T-helper 2 cell treated with Interferon-gamma antibody and Interleukin-4, amounts not matched to agents 100 ng/mL and 5 ng/mL, for 36 hours (primary cell): ENCODE results near the gene NMNAT3. TPM values are rescaled to one million over a fixed set of nuclear protein-coding genes. Genes with fewer than 3 reads are reported as not detected.

Experiments used
- intact Hi-C: fragments of 100-400 bp; cut with micrococcal nuclease; formaldehyde crosslinking; loops from one replicate; pipeline ENCODE4 v1.15.1; 2023
- total RNA-seq: library from RNA; stranded (reverse); gene quantifications from 2 replicates; pipeline ENCODE4 v1.2.3, GENCODE V29; 2022

The NMNAT3 gene
- total RNA-seq, result 0.41 and 0.80 TPM in 2 replicates

DNA sequence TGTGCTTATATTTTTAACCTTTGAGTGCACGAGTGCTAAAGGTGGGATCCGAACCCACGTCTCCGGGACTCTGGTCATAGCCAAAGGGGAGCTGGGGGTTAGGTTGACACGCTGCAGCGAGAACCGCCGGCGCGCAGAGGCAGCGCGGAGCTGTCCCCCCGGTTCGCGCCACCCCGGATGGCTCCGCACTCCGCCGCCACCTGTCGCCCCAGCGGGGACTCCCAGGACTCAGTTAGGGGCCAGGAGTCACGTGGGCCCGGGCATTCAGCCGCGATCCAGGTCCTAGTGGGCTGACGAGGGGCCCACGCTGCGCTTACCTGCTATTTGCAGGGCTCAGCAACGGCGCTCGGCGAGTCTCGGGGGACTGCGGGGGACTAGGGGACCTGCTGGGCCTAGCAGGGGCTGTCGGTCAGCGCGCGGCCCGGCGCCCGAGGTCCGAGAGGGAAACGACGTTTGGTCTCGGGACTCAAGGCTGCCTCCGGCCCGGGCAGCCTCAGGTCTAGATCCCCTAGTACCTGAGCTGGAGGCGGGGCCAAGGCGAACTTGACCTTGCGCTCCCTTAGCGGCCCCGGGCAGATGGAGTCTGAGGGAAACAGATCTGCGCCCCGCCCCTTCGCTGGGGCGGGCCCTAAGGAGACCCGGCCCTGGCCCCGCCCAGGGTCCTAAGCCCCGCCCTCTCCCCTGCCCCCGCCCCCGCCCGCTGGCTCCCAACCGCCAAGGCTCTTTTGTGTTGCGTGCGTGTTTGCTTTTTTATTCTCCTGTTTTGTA lies at the start of gene NMNAT3:
TSS of gene NMNAT3 (minus strand) at position 585 of the 768 bp plus-strand sequence. CDS start 50,248 bp downstream, outside the sequence.
- intact Hi-C loops, result loop anchor here (1.0 to 5.0 kb wide), 2 partner anchors 288 to 1085 kb away; partner anchors contain the start of genes CEP70 and COPB2

DNA sequence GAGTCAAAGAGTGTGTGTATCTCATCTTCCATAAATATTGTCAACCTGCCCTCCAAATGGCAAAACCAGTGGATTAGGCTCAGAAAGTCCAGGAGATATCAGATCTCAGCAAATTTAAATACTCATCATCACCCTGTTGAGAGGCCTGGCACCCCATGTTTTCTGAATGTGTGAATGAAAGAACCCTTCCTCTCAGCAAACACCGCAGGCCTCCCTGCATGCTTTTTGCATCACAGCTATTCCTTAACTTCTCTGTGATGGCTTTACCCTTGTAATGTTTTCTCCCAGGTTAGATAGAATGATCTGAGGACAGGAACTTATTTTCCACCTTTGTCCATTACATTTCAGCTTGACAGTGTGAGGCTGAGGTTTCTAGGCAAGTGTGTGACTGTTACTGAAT lies 43.6 kb upstream of the NMNAT3 start:
- intact Hi-C loops, result no loop called here

DNA sequence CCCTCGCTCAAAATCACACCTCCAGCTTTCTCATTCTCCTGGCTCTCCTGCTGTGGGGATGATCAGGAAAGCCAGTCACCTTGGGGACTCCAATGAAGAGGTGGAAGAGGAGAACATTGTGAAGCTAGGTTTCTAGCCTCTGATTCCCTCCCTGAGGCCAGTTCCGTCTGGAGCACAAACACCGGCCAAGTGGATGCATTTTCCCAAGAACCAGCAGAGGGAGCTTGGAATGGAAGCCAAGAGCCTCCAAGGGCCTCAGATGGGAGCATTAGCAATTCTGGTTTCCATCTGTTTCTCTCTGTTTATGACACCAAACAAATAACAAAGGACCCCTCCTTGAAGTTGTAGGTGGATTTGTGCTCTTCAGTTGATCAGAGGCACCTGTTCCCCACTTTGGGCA lies 40.6 kb upstream of the NMNAT3 start:
- intact Hi-C loops, result no loop called here

DNA sequence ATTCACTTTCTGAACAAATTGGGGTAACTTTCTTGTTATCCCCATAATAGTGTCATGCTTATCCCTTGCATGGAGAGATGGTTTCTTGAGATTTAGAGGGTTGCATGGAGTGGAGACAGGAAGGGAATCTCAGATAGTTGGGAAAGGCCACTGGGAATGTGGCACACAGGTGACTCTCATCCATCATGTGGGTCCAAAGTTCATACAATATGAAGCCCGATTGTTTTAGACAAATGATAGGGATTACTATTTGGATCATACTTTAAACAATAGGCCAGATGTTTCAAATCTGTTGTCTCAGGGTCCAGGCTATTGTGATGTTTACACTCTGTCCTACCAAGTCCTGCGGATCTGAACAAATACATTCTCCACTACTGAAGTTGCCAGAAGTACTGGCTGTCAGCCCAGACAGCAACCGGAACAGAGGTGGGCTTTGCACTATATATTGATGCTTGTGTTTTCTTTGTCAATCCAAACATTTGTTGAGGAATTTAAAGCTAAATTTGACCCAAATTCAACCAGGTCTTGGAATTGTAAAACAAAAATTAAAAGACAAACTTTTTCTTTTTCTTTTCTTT lies 39.2 kb upstream of the NMNAT3 start:
- intact Hi-C loops, result no loop called here

DNA sequence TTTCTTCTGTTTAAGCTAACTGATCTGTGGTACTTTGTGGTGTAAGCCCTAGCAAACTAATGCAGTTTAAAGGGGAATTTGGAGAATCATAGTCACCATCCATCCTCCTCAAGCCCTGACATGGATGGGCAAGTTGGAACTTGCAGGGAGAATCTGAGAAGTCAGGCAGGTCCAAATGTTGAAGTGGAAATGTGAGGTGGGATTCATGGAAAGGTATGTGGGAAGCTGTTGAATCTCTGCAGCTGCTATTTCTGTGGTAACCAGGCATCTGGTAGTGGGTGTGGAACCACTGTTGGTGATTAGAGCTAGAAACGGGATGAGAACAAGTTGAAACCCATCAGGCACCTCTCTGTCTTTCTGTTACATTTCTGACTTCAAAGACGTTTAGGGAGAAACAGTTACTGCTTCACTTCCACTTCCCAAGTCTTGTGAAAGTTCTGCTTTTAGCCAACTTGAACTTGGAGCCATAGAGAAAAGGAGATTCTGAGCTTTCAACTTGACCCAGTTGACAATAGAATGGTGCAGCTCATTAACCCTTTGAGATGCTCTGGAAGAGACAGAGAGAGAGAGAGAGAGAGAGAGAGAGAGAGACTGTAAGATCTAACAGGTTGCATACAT lies 38.1 kb upstream of the NMNAT3 start:
- intact Hi-C loops, result no loop called here

DNA sequence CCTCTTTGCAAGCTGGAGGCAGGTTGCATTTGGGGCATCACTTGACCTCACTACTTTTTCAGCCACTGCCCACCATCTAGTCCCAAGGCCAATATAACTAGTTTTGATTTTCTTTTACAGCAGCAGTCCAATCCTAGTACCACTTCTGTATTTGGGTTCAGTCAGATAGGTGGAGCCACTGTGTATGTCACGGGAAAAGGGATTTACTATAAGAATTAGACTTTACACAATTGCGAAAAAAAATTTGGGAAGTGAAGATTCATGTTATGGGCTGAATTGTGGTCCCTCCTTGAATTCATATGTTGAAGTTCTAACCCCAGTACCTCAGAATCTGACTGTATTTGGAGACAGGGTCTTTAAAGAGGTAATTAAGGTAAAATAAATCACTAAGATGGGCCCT lies 37.4 kb upstream of the NMNAT3 start:
- intact Hi-C loops, result no loop called here

DNA sequence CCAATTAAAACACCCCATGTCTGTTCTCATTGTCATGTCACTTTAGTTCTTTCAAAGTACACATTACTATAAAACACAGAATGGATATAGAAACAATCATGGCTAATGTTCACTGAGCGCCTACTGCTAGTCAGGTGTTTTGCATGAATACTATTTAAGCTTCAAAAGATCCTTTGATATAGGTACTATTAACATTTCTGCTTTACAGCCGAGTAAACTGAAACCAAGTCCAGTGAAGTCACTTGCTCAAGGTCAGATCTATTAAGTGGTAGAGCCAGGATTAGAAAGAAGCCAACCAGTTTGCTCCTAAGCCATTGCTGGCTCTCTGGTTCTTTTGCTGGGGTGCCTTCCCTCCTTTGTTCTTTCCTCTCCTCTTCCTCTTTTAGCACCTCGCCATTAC lies 32.4 kb upstream of the NMNAT3 start:
- intact Hi-C loops, result no loop called here

DNA sequence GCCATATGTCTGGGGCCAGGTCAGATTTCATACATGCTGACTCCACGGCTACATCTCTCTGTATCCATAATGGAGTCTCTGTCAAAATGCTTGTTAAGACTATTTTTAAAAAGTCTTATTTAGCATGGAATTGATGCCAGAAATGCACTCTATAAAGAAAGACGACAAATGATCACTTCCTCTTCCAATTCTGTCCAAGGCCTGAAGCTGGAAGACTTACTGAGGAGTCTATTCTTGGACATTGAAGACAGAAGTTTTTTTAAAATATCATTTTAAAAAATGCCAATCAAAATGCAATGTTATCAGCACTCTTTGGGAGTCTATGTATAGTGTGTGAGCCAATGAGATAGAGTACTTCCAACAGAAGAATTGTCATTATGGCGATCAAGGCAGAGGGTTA lies 27.9 kb upstream of the NMNAT3 start:
- intact Hi-C loops, result no loop called here

DNA sequence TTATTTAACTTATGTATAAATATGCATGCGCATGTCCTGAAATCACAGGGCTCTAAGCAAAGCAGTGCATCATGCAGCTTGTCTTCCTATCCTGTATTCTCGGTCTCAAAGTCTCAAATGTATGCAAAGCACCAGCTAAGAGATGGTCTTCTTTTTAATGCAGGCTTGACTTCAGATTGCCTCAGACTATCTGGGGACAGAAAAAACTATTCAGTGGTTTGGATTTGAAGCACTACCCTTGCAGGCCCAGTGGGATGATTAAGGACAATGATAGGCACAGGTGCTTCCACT lies 18.5 kb upstream of the NMNAT3 start:
- intact Hi-C loops, result no loop called here

DNA sequence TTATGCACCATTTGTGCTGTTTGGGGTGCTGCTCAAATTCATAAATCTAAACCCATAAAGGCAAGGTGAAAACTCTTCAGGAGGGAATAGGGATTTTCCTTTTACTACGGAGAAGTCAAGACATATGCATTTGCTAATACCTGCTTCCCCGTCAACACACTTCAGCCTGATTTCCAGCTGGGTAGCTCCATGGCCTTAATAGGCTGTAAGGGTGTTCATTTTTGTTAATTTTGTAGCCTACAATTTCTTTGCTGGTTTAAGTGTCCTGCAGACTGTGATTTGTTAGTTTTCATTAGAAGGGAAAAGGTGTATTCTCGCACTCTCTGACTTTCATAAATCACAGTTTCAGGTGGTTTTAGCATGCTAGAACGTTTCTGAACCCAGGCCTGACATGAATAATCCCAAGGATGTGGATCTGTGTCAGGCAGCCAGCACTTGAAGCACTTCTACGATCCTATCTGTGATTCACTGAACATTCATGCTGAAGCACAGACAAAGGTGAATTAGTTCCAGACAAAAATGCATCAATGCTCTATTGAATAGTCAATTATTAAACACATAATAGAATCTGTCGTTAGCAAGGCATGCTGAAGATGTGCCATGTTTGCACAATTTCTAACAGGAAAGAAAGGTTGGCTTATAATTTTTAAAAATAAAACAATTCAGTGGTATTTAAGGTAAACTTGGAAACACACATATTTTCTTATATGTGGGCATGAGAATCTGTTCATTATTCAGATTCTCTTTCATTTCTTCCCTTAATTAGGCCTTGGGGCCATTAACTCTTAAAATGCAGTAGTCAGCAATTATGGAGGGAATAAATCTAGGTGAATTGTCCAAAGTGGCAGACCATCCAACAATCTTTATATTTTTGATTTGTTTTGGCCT lies 17.9 kb upstream of the NMNAT3 start:
- intact Hi-C loops, result no loop called here

DNA sequence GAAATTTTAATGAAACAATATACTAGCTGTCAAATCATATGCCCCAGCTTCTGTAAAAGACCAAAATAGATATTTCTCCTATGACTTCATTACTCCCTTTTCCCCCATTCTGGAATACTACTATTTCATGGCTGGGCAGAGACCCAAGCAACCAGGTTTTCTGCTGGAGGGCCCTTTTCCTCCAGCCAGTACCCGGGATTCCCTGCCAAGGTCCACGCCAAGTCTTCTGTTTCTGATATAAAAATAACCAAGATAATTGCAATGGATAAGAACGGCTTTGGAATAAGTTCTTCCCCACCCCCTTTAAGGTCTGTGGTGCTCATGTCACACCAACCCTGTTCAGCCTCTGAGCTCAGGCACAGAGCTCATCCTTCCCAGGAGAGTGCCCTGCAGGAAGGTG lies 17.2 kb upstream of the NMNAT3 start:
- intact Hi-C loops, result no loop called here

DNA sequence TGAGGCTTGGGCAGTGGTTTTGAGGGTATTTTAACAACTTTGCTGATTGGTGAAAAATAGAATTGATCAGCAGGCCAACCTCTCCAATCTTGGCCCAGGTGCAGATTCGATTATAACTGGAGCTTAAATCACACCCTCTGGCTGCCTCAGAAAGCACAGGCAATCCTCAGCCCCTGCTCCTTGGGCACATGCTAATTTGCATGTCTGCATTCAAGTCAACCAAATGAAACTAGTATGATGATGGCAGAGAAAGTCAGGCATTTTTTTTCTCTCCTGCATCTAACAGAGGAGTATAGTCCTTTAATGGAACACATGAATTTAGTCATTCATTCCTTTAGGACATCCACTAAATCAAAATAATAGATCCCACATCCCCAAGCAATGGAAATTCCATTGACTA lies 16.8 kb upstream of the NMNAT3 start:
- intact Hi-C loops, result no loop called here

DNA sequence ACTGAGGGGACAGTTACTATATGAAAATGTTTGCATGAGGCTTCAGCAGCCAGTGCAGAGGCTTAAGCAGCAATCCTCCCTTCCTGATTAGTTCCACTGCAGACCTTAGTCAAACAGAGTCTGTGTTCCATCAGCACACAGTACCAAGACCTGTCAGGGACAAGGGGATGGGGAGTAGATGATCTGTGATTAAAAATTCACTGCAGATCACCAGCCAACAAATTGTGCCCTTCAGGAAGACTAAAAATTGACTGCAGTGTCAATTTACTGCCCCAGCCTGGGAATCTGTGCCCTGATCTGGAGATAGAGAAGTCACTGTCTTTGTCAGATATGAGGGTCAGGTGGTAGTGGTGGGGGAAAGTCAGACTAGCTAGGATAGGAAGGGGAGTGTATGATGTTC lies 13.8 kb upstream of the NMNAT3 start:
- intact Hi-C loops, result no loop called here

DNA sequence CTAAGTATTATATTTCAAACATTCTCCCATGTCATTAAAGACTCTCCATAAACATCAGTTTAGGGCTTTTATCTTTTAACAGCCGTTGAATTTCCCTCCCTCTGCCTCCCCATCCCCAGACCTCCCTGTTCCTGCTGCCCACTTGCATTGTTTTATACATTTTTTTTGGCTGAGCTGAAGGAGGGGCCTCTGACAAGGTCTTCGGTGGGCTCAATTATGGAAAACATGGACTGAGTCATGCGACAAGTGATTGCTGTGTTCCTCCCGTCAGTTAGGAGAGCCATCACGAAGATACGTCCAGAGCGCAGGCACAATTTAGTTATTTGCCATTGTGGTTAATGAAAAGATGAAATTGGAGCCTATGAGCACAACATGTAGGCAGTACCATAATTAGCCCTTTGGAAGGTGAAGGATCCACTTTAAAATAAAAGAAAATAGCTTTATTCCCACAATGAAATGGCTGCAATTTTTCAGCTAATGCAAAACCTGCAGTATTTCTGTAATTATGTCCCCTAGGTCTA lies 12.0 kb upstream of the NMNAT3 start:
- intact Hi-C loops, result no loop called here

DNA sequence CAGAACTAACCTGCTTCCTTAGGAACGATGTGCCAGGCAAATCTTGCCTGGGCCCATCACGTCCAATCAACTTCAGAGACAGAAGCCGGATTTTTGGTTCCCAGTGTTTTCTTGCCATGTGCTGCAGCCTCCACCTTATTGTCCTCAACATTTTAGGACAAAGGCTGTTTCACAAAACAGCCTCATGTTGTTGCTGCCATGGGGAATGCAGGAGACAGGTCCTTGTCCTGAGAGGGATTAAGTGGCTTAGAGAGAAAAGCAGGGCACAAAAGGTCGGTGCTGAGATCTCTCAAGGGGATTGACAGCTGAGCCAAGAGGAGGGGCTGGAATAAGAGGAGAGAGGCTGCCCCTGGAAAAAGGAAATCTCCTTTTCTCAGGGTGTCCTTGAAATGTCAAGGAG lies 11.3 kb upstream of the NMNAT3 start:
- intact Hi-C loops, result no loop called here

DNA sequence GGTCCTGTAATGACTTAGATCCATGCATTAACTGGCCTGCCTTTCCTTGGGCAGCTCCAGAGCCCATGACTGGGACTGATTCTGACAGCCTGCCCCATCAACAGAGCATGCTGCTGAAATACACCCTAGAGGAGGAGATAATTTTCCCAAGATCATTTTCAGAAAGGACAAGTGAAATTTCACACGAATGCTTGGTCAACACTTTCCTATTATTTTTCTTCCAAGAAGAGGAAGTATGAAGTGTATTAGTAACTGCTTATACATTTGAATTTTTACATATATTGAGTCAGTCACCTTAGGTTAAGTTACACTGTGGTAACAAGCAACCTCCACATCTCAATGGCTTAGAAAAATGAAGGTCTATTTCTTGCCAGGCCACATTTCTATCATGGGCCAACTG lies 9.7 kb upstream of the NMNAT3 start:
- intact Hi-C loops, result no loop called here

DNA sequence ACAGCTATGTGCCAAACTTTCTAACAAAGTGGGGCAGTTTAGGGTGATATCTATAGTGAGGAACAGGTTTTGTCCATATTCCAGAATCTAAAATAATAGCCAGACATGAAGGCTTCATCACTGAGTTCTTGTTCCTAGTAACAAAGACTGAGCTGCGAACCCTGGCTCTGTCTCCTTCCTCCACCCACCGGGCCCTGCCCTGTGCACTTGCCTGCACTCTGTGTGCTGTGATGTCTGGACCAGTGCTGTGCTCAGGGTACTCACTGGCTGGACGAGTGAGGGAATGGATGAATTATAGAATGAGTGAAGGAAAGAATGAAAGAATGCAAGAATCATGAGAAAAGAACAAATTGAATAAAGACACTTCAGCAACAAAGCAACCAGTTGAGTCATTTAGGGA lies 8.9 kb upstream of the NMNAT3 start:
- intact Hi-C loops, result no loop called here

DNA sequence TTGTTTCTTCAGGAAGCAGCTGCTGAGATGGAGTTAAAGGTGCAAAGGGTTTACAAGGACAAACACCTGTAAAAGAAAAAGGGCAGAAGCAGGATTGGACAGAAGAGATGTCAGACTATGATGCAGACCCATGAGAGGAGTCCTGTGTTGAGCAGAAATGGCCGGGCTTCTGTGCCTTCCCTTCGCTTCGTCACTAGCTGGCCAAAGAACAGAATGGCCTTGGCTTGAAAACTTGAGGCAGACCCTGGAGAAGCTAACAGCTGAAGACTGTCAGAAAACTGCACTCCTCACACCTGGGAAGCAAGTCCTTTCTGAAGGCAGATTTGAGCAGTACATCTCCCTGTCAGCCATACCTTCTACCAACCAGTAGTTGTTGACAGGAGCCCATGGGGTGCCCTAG lies 8.4 kb upstream of the NMNAT3 start:
- intact Hi-C loops, result no loop called here

DNA sequence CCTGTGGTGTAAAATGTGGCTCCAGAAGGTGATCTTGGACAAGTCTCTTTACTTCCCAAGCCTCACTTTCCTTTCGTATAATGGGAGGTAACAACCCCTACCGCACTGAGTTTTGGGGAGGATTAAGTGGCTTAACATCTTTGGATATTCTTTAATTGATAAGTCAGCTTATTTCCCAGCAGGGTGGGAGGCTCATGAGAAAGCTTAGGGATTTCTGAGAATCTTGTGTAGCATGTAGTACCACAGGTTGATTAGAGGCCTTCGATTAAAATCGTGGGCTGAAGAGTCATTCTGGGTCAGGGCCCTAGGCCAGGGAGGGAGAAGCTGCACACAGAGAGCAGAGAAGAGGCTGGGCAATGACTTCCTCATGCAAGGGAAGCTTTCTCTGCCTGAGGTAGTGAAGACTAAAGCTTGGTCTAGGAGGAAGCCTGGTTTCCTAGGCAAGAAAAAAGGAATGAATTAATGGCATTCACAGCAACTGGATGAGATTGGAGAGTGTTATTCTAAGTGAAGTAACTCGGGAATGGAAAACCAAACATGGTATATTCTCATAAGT lies 1.5 kb upstream of the NMNAT3 start:
- intact Hi-C loops, result loop anchor here (5.0 kb wide), 1 partner anchor 1087 kb away; the partner anchor contains the start of gene CEP70

DNA sequence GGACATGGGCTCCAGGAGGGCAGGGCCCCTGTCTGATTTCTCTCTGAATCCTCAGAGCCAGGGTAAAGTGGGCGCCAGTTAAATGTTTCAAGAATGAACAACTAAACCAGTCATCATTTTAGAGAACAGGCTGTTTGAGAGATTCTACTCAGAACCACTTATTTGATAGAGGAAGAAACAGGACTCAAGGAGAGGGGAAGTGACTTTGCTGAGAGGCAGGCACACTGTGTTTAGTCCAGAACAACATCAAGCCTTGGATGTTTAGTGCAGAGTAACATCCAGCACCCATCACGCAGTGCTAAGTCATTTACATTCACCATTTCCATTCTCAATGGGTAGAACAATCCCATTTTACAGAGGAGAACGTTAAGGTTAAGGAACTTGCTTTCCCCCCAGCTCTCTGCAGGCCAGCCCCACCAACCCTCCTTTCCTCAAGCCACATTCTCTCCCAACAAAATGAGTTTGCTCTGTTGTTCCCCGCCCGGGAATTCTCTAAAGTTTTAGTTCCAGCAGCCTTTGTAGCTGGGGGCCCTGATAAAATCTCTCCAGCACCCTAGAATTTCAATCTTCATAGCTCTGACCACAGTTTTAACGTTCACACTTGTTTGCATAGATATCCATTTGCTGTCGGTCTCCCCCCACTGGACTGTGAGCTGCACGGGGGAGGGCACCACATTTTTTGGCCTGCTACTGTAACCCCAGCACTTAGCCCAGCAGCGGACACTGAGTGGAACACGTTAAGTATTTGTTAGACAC lies 962 bp downstream of the NMNAT3 start:
- intact Hi-C loops, result loop anchor here (5.0 kb wide), 1 partner anchor 1085 kb away; the partner anchor contains the start of gene CEP70
